ENCODE results near the gene RRM2.

DNA sequence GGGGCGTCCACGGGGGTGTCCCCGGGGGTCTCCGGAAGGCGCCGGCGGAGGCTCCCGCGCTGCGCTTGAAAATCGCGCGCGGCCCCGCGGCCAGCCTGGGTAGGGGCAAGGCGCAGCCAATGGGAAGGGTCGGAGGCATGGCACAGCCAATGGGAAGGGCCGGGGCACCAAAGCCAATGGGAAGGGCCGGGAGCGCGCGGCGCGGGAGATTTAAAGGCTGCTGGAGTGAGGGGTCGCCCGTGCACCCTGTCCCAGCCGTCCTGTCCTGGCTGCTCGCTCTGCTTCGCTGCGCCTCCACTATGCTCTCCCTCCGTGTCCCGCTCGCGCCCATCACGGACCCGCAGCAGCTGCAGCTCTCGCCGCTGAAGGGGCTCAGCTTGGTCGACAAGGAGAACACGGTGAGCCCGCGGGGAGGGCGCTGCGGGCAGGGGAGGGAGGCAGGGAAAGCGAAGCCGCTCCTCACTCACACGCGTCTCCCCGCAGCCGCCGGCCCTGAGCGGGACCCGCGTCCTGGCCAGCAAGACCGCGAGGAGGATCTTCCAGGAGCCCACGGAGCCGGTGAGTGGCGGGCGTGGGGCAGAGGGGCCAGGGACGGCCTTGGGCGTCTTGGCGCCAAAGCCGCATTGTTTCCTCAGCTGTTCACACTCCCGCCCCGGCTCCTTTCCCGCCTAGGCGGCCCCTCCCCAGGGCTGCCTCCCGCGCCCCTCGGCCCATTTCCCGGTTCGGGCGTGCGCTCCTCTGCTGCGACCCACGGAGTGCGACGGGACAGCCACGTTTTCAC lies at the start of gene RRM2:
- TF ChIP-seq EZH2 (IDR thresholded peaks at IDR 0.05; ENCODE audit: low read depth, unreplicated experiment) (no peak), EZH2phosphoT487 (IDR thresholded peaks at IDR 0.05; ENCODE audit: unreplicated experiment) (no peak), POLR2AphosphoS5 (IDR thresholded peaks at IDR 0.05; ENCODE audit: low read depth) (peak; percentile 99), ZNF331 (CRISPR knock-in tag; IDR thresholded peaks at IDR 0.05; ENCODE audit: low read depth) (no peak), REST (IDR thresholded peaks at IDR 0.05; ENCODE audit: unreplicated experiment) (no peak), STAT1 (IDR thresholded peaks at IDR 0.05; ENCODE audit: unreplicated experiment) (no peak), CREB1 (CRISPR knock-in tag; IDR thresholded peaks at IDR 0.05; ENCODE audit: low read depth) (no peak), ETS1 (IDR thresholded peaks at IDR 0.05) (peak; percentile 53; the same call in 1 of the 2 replicates), ZNF114 (CRISPR knock-in tag; IDR thresholded peaks at IDR 0.05) (no peak), JUNB (IDR thresholded peaks at IDR 0.05; ENCODE audit: unreplicated experiment) (no peak)
- TF ChIP-seq, protein P1, sequence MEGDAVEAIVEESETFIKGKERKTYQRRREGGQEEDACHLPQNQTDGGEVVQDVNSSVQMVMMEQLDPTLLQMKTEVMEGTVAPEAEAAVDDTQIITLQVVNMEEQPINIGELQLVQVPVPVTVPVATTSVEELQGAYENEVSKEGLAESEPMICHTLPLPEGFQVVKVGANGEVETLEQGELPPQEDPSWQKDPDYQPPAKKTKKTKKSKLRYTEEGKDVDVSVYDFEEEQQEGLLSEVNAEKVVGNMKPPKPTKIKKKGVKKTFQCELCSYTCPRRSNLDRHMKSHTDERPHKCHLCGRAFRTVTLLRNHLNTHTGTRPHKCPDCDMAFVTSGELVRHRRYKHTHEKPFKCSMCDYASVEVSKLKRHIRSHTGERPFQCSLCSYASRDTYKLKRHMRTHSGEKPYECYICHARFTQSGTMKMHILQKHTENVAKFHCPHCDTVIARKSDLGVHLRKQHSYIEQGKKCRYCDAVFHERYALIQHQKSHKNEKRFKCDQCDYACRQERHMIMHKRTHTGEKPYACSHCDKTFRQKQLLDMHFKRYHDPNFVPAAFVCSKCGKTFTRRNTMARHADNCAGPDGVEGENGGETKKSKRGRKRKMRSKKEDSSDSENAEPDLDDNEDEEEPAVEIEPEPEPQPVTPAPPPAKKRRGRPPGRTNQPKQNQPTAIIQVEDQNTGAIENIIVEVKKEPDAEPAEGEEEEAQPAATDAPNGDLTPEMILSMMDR (conservative IDR thresholded peaks at IDR 0.05; ENCODE audit: low read depth in 2 of 2) = no peak
- TF ChIP-seq, protein P2, sequence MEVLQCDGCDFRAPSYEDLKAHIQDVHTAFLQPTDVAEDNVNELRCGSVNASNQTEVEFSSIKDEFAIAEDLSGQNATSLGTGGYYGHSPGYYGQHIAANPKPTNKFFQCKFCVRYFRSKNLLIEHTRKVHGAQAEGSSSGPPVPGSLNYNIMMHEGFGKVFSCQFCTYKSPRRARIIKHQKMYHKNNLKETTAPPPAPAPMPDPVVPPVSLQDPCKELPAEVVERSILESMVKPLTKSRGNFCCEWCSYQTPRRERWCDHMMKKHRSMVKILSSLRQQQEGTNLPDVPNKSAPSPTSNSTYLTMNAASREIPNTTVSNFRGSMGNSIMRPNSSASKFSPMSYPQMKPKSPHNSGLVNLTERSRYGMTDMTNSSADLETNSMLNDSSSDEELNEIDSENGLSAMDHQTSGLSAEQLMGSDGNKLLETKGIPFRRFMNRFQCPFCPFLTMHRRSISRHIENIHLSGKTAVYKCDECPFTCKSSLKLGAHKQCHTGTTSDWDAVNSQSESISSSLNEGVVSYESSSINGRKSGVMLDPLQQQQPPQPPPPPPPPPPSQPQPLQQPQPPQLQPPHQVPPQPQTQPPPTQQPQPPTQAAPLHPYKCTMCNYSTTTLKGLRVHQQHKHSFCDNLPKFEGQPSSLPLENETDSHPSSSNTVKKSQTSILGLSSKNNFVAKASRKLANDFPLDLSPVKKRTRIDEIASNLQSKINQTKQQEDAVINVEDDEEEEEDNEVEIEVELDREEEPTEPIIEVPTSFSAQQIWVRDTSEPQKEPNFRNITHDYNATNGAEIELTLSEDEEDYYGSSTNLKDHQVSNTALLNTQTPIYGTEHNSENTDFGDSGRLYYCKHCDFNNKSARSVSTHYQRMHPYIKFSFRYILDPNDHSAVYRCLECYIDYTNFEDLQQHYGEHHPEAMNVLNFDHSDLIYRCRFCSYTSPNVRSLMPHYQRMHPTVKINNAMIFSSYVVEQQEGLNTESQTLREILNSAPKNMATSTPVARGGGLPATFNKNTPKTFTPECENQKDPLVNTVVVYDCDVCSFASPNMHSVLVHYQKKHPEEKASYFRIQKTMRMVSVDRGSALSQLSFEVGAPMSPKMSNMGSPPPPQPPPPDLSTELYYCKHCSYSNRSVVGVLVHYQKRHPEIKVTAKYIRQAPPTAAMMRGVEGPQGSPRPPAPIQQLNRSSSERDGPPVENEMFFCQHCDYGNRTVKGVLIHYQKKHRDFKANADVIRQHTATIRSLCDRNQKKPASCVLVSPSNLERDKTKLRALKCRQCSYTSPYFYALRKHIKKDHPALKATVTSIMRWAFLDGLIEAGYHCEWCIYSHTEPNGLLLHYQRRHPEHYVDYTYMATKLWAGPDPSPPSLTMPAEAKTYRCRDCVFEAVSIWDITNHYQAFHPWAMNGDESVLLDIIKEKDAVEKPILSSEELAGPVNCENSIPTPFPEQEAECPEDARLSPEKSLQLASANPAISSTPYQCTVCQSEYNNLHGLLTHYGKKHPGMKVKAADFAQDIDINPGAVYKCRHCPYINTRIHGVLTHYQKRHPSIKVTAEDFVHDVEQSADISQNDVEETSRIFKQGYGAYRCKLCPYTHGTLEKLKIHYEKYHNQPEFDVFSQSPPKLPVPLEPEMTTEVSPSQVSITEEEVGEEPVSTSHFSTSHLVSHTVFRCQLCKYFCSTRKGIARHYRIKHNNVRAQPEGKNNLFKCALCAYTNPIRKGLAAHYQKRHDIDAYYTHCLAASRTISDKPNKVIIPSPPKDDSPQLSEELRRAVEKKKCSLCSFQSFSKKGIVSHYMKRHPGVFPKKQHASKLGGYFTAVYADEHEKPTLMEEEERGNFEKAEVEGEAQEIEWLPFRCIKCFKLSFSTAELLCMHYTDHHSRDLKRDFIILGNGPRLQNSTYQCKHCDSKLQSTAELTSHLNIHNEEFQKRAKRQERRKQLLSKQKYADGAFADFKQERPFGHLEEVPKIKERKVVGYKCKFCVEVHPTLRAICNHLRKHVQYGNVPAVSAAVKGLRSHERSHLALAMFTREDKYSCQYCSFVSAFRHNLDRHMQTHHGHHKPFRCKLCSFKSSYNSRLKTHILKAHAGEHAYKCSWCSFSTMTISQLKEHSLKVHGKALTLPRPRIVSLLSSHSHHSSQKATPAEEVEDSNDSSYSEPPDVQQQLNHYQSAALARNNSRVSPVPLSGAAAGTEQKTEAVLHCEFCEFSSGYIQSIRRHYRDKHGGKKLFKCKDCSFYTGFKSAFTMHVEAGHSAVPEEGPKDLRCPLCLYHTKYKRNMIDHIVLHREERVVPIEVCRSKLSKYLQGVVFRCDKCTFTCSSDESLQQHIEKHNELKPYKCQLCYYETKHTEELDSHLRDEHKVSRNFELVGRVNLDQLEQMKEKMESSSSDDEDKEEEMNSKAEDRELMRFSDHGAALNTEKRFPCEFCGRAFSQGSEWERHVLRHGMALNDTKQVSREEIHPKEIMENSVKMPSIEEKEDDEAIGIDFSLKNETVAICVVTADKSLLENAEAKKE (CRISPR knock-in tag; IDR thresholded peaks at IDR 0.05) = no peak
